Hepatocyte (in vitro differentiated cells): Measurements from ENCODE around the gene HDDC3. TPM values are rescaled to one million over a fixed set of nuclear protein-coding genes. Genes with fewer than 3 reads are reported as not detected.

ENCODE experiments used
- DNase-seq: peaks from one replicate; pipeline ENCODE4 v3.0.0-alpha.2; 2016; ENCODE audit warnings: low spot score
- H2AFZ ChIP-seq: fragments of 200-600 bp; sonication (generic); 2 replicates; pipeline ENCODE4 v1.6.0; 2016; ENCODE audit warnings: antibody characterized with exemption, mild to moderate bottlenecking
- H3K27ac ChIP-seq: fragments of 200-600 bp; sonication (generic); 2 replicates; pipeline ENCODE4 v1.5.1; 2016; ENCODE audit warnings: mild to moderate bottlenecking
- H3K27me3 ChIP-seq: fragments of 200-600 bp; sonication (generic); 2 replicates; pipeline ENCODE4 v1.6.1; 2016
- H3K36me3 ChIP-seq: fragments of 200-600 bp; sonication (generic); replicated peaks from 2 replicates; pipeline ENCODE4 v1.5.1; 2016; ENCODE audit warnings: low read depth; ENCODE audit not compliant: insufficient read depth
- H3K4me1 ChIP-seq: fragments of 200-600 bp; sonication (generic); 2 replicates; pipeline ENCODE4 v1.5.1; 2016; ENCODE audit warnings: mild to moderate bottlenecking, moderate library complexity; ENCODE audit not compliant: insufficient read depth
- H3K4me2 ChIP-seq: fragments of 200-600 bp; sonication (generic); 2 replicates; pipeline ENCODE4 v1.6.0; 2016
- H3K4me3 ChIP-seq: fragments of 200-600 bp; sonication (generic); 2 replicates; pipeline ENCODE4 v1.5.1; 2016; ENCODE audit warnings: mild to moderate bottlenecking
- H3K79me2 ChIP-seq: fragments of 200-600 bp; sonication (generic); 2 replicates; pipeline ENCODE4 v1.6.0; 2017; ENCODE audit warnings: mild to moderate bottlenecking
- H3K9me2 ChIP-seq: fragments of 200-600 bp; sonication (generic); replicated peaks from 2 replicates; pipeline ENCODE4 v1.6.0; 2017; ENCODE audit warnings: mild to moderate bottlenecking; ENCODE audit not compliant: insufficient read depth
- H3K9me3 ChIP-seq: fragments of 200-600 bp; sonication (generic); 2 replicates; pipeline ENCODE4 v1.5.1; 2016; ENCODE audit warnings: low read depth, mild to moderate bottlenecking
- H4K20me1 ChIP-seq: fragments of 200-600 bp; sonication (generic); 2 replicates; pipeline ENCODE4 v1.6.0; 2016; ENCODE audit warnings: mild to moderate bottlenecking; ENCODE audit not compliant: insufficient read depth, poor library complexity, severe bottlenecking
- EZH2 ChIP-seq: fragments of 200-600 bp; sonication (generic); IDR thresholded peaks from 2 replicates; pipeline ENCODE4 v1.6.1; 2016; ENCODE audit warnings: antibody characterized with exemption, mild to moderate bottlenecking, borderline replicate concordance
- EZH2phosphoT487 ChIP-seq: fragments of 200-600 bp; sonication (generic); IDR thresholded peaks from one replicate; pipeline ENCODE4 v1.6.1; 2018; ENCODE audit warnings: antibody characterized with exemption, mild to moderate bottlenecking, low read depth, moderate library complexity; ENCODE audit not compliant: unreplicated experiment, severe bottlenecking
- WGBS: methylation state at CpG from one replicate; pipeline ENCODE4 v1.1.6; 2016; ENCODE audit warnings: low lambda C conversion rate; ENCODE audit errors: missing lambda C conversion rate; 5-methylcytosine and 5-hydroxymethylcytosine counted together
- polyA plus RNA-seq: library from polyadenylated mRNA; unstranded; fragments of >200 nt; fragmentation: Nextera tagmentation; extraction: Ambion mirVana; gene quantifications from 2 replicates; pipeline ENCODE4 v1.2.1, GENCODE V29; 2016
- total RNA-seq: library from RNA; depleted of rRNA; stranded (reverse); fragments of >200 nt; gene quantifications from 2 replicates; pipeline ENCODE4 v1.2.3, GENCODE V29; 2014
- TF ChIP-seq, protein P1 (sequence below): fragments of 200-600 bp; sonication (generic); IDR thresholded peaks from 2 replicates; pipeline ENCODE4 v1.5.1; 2016; ENCODE audit warnings: antibody characterized with exemption, mild to moderate bottlenecking; ENCODE audit not compliant: poor library complexity

Gene HDDC3
- total and polyA plus RNA-seq, 2 experiments from 2014 or later = 15.4 to 20.0 TPM

- DNase-seq = no peak
These were observed 23.4 kb upstream of the HDDC3 start for GRCh38 chr15:90955624-90956273.

GRCh38 chr15:90954712-90955623 is 22.6 kb upstream of the HDDC3 start, which contains the start of gene RCCD1:
RCCD1 (plus strand) TSS chr15:90954884; CDS start chr15:90956735, 1,851 bp downstream.
- Histone ChIP-seq H3K27ac (peak within 1 kb of the TSS; percentile 93), H3K36me3 (no peaks in the 10 kb centered on the region), H3K9me2 (no peaks in the 10 kb centered on the region), H4K20me1 (no peaks in the 10 kb centered on the region), H3K79me2 (peaks cover 3% of the 10 kb centered on the region), H3K27me3 (no peaks in the 10 kb centered on the region), H2AFZ (peak within 1 kb of the TSS; percentile 98), H3K4me1 (peaks cover 17% of the 10 kb centered on the region), H3K4me2 (peak within 1 kb of the TSS; percentile 98), H3K4me3 (peak within 1 kb of the TSS; percentile 57), H3K9me3 (no peaks in the 10 kb centered on the region)
- WGBS = 2% methylated on average over 60 of the region's 69 CpGs
- TF ChIP-seq, protein P1, sequence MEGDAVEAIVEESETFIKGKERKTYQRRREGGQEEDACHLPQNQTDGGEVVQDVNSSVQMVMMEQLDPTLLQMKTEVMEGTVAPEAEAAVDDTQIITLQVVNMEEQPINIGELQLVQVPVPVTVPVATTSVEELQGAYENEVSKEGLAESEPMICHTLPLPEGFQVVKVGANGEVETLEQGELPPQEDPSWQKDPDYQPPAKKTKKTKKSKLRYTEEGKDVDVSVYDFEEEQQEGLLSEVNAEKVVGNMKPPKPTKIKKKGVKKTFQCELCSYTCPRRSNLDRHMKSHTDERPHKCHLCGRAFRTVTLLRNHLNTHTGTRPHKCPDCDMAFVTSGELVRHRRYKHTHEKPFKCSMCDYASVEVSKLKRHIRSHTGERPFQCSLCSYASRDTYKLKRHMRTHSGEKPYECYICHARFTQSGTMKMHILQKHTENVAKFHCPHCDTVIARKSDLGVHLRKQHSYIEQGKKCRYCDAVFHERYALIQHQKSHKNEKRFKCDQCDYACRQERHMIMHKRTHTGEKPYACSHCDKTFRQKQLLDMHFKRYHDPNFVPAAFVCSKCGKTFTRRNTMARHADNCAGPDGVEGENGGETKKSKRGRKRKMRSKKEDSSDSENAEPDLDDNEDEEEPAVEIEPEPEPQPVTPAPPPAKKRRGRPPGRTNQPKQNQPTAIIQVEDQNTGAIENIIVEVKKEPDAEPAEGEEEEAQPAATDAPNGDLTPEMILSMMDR = no peak
- no peak for TF ChIP-seq EZH2
- no peak for TF ChIP-seq EZH2phosphoT487
- peak; percentile 97 for DNase-seq

More at GRCh38 chr15:90955624-90956273, 23.4 kb upstream of the HDDC3 start:
- 66% methylated on average over 20 of the region's 20 CpGs for WGBS
- TF ChIP-seq, protein P1 = no peak
- TF ChIP-seq EZH2 = no peak
- no peak for TF ChIP-seq EZH2phosphoT487
- H3K9me2 ChIP-seq = no peaks in the 10 kb centered on the region
- peak overlapping the region; percentile 57 for H3K4me3 ChIP-seq
- H3K4me2 ChIP-seq = peak overlapping the region; percentile 98
- no peaks in the 10 kb centered on the region for H3K9me3 ChIP-seq
- H3K36me3 ChIP-seq = no peaks in the 10 kb centered on the region
- H3K79me2 ChIP-seq = peaks cover 3% of the 10 kb centered on the region
- H4K20me1 ChIP-seq = no peaks in the 10 kb centered on the region
- no peaks in the 10 kb centered on the region for H3K27me3 ChIP-seq
- H3K27ac ChIP-seq = no peak overlapping the region
- no peak overlapping the region for H2AFZ ChIP-seq
- H3K4me1 ChIP-seq = peaks cover 17% of the 10 kb centered on the region

DNA sequence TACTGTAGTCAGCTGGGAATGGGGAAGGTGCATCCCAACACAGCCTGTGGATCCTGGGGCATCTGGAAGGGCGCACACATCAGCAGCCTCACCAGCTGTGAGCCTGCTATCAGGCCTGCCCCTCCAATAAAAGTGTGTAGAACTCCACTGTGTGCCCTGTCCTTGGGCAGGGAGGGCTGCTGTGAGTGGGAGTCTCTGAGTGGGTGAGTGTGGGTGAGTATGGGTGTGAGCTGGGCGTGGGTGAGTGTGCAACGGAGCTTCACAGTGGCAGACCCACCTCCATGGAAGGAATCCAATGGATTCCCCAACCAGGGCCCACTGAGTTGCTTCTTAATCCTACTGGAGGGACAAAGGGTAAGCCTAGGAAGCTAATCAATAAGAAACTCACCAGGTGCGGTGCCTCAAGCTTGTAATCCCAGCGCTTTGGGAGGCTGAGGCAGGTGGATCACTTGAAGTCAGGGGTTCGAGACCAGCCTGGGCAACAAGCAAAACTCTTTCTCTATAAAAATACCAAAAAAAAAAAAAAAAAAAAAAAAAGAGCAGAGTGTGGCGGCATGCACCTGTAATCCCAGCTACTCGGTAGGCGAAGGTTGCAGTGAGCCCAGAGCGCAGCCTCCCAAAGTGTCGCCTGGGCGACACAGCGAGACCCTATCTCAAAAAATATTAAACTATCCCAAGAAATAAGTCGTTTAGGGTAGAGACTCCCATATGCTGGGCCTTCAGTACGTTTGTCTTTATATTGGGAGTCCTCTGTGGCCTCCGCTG is 21.8 kb upstream of the HDDC3 start:
- Histone ChIP-seq H3K27ac (no peak overlapping the region), H3K4me3 (no peak overlapping the region), H4K20me1 (no peaks in the 10 kb centered on the region), H3K9me2 (no peaks in the 10 kb centered on the region), H3K9me3 (no peaks in the 10 kb centered on the region), H3K4me2 (peak overlapping the region; percentile 98), H3K36me3 (no peaks in the 10 kb centered on the region), H2AFZ (no peak overlapping the region), H3K27me3 (no peaks in the 10 kb centered on the region), H3K4me1 (peaks cover 17% of the 10 kb centered on the region), H3K79me2 (peaks cover 3% of the 10 kb centered on the region)
- no peak for DNase-seq
- WGBS = 77% methylated on average over 15 of the region's 16 CpGs
- TF ChIP-seq, protein P1 = no peak
- TF ChIP-seq EZH2 (no peak), EZH2phosphoT487 (no peak)
